Measurements from ENCODE around the gene LRRC10B. TPM values are rescaled to one million over a fixed set of nuclear protein-coding genes. Genes with fewer than 3 reads are reported as not detected.

The LRRC10B gene
- total RNA-seq, 4 donors from 2014 or later, result 0.22 to 3.0 (median 0.66) TPM

- Histone ChIP-seq H3K9me3 (no peaks in the 10 kb centered on the region), H3K36me3 (no peaks in the 10 kb centered on the region), H3K27me3 (no peaks in the 10 kb centered on the region), H3K4me3 (replicated peaks in 1 of 3) (no peak overlapping the region), H3K4me1 (peaks cover 13 to 19% of the 10 kb centered on the region in 2 donors), H3K27ac (no peak overlapping the region)
- intact Hi-C loops (cut with DNase I), result no loop called here
- no peak for DNase-seq
- WGBS, 2 donors, result 90 to 94% methylated on average over 19 of the region's 19 CpGs
- TF ChIP-seq CTCF (IDR thresholded peaks at IDR 0.05), result no peak
- no peak for TF ChIP-seq POLR2A (IDR thresholded peaks at IDR 0.05)
Measured at GRCh38 chr11:61524963-61525587, 16.5 kb downstream of the LRRC10B start.

- intact Hi-C loops (cut with DNase I), result no loop called here
- Histone ChIP-seq H3K27me3 (no peaks in the 10 kb centered on the region), H3K9me3 (no peaks in the 10 kb centered on the region), H3K4me3 (replicated peaks in 1 of 3) (no peak overlapping the region), H3K27ac (no peak overlapping the region), H3K36me3 (no peaks in the 10 kb centered on the region), H3K4me1 (peaks cover 24 to 30% of the 10 kb centered on the region in 2 donors)
- TF ChIP-seq CTCF (IDR thresholded peaks at IDR 0.05), result no peak
- no peak for TF ChIP-seq POLR2A (IDR thresholded peaks at IDR 0.05)
- 100% methylated on average over 1 of the region's 1 CpG for WGBS, 2 donors
- no peak for DNase-seq
Measured at GRCh38 chr11:61526229-61526628, 17.7 kb downstream of the LRRC10B start.

- no peak for TF ChIP-seq CTCF (IDR thresholded peaks at IDR 0.05)
- no peak for TF ChIP-seq POLR2A (IDR thresholded peaks at IDR 0.05)
- Histone ChIP-seq H3K4me1 (peaks cover 30 to 39% of the 10 kb centered on the region in 2 donors), H3K36me3 (no peaks in the 10 kb centered on the region), H3K4me3 (replicated peaks in 1 of 3) (no peak overlapping the region), H3K9me3 (no peaks in the 10 kb centered on the region), H3K27ac (no peak overlapping the region), H3K27me3 (no peaks in the 10 kb centered on the region)
- DNase-seq, result no peak
- intact Hi-C loops (cut with DNase I), result no loop called here
- 89 to 91% methylated on average over 20 of the region's 20 CpGs for WGBS, 2 donors
Measured at GRCh38 chr11:61526956-61527731, 18.6 kb downstream of the LRRC10B start.

GRCh38 chr11:61528114-61528513 lies 19.6 kb downstream of the LRRC10B start:
- Histone ChIP-seq H3K4me3 (replicated peaks in 1 of 3) (no peak overlapping the region), H3K27ac (no peak overlapping the region), H3K27me3 (no peaks in the 10 kb centered on the region), H3K36me3 (no peaks in the 10 kb centered on the region), H3K9me3 (no peaks in the 10 kb centered on the region), H3K4me1 (peaks cover 40 to 49% of the 10 kb centered on the region in 2 donors)
- TF ChIP-seq POLR2A (IDR thresholded peaks at IDR 0.05) (no peak), CTCF (IDR thresholded peaks at IDR 0.05) (no peak)
- no peak for DNase-seq
- 70 to 75% methylated on average over 6 to 7 of the region's 14 CpGs for WGBS, 2 donors
- intact Hi-C loops (cut with DNase I), result no loop called here

Measured in thyroid gland (tissue), 4 donors.